ENCODE results near the gene KDM2B. TPM values are rescaled to one million over a fixed set of nuclear protein-coding genes. Genes with fewer than 3 reads are reported as not detected.

The KDM2B gene
- total RNA-seq, 2 donors from 2014 or later = 14.7 to 24.5 TPM

GRCh38 chr12:121511916-121512315, 68.9 kb downstream of the KDM2B start:
- Histone ChIP-seq H3K9me3 (no peaks in the 10 kb centered on the region), H3K4me3 (no peak overlapping the region), H3K9ac (ENCODE audit: low read depth in 2 of 2, low read length in 2 of 2) (no peak overlapping the region), H3K27me3 (no peaks in the 10 kb centered on the region), H3K27ac (no peak overlapping the region), H3K36me3 (no peaks in the 10 kb centered on the region), H3K4me1 (no peaks in the 10 kb centered on the region)
- TF ChIP-seq CTCF (IDR thresholded peaks at IDR 0.05) = no peak
- intact Hi-C loops (cut with DNase I) = no loop called here
- DNase-seq = no peak

- Histone ChIP-seq H3K9ac (ENCODE audit: low read depth in 2 of 2, low read length in 2 of 2) (no peak overlapping the region), H3K4me1 (no peaks in the 10 kb centered on the region), H3K36me3 (no peaks in the 10 kb centered on the region), H3K27me3 (no peaks in the 10 kb centered on the region), H3K27ac (no peak overlapping the region), H3K4me3 (no peak overlapping the region), H3K9me3 (no peaks in the 10 kb centered on the region)
- no peak for TF ChIP-seq CTCF (IDR thresholded peaks at IDR 0.05)
- intact Hi-C loops (cut with DNase I) = no loop called here
- no peak for DNase-seq
Measured at GRCh38 chr12:121509339-121509738, 71.5 kb downstream of the KDM2B start.

- H3K4me1 ChIP-seq = no peaks in the 10 kb centered on the region
- H3K27ac ChIP-seq = no peak overlapping the region
- no peak overlapping the region for H3K9ac ChIP-seq (ENCODE audit: low read depth in 2 of 2, low read length in 2 of 2)
- H3K36me3 ChIP-seq = no peaks in the 10 kb centered on the region
- no peak overlapping the region for H3K4me3 ChIP-seq
- H3K27me3 ChIP-seq = no peaks in the 10 kb centered on the region
- DNase-seq = no peak
- intact Hi-C loops (cut with DNase I) = no loop called here
- TF ChIP-seq CTCF (IDR thresholded peaks at IDR 0.05) = no peak
- H3K9me3 ChIP-seq = no peaks in the 10 kb centered on the region
Measured at GRCh38 chr12:121508533-121508932, 72.3 kb downstream of the KDM2B start.

GRCh38 chr12:121507984-121508383, 72.8 kb downstream of the KDM2B start:
- TF ChIP-seq CTCF (IDR thresholded peaks at IDR 0.05) = no peak
- H3K9me3 ChIP-seq = no peaks in the 10 kb centered on the region
- H3K27me3 ChIP-seq = no peaks in the 10 kb centered on the region
- DNase-seq = no peak
- no peaks in the 10 kb centered on the region for H3K4me1 ChIP-seq
- intact Hi-C loops (cut with DNase I) = no loop called here
- no peak overlapping the region for H3K9ac ChIP-seq (ENCODE audit: low read depth in 2 of 2, low read length in 2 of 2)
- H3K36me3 ChIP-seq = no peaks in the 10 kb centered on the region
- no peak overlapping the region for H3K4me3 ChIP-seq
- H3K27ac ChIP-seq = no peak overlapping the region

GRCh38 chr12:121507245-121507644, 73.6 kb downstream of the KDM2B start:
- Histone ChIP-seq H3K9ac (ENCODE audit: low read depth in 2 of 2, low read length in 2 of 2) (no peak overlapping the region), H3K9me3 (no peaks in the 10 kb centered on the region), H3K4me1 (no peaks in the 10 kb centered on the region), H3K27ac (no peak overlapping the region), H3K36me3 (no peaks in the 10 kb centered on the region), H3K4me3 (no peak overlapping the region), H3K27me3 (no peaks in the 10 kb centered on the region)
- intact Hi-C loops (cut with DNase I) = no loop called here
- DNase-seq = no peak
- TF ChIP-seq CTCF (IDR thresholded peaks at IDR 0.05) = no peak

GRCh38 chr12:121505513-121505912, 75.3 kb downstream of the KDM2B start:
- no peaks in the 10 kb centered on the region for H3K4me1 ChIP-seq
- DNase-seq = no peak
- H3K9ac ChIP-seq (ENCODE audit: low read depth in 2 of 2, low read length in 2 of 2) = no peak overlapping the region
- no peak for TF ChIP-seq CTCF (IDR thresholded peaks at IDR 0.05)
- intact Hi-C loops (cut with DNase I) = no loop called here
- no peak overlapping the region for H3K27ac ChIP-seq
- no peak overlapping the region for H3K4me3 ChIP-seq
- H3K36me3 ChIP-seq = no peaks in the 10 kb centered on the region
- no peaks in the 10 kb centered on the region for H3K9me3 ChIP-seq
- no peaks in the 10 kb centered on the region for H3K27me3 ChIP-seq
